ENCODE measurements around the gene GON7.

GON7 gene

DNA sequence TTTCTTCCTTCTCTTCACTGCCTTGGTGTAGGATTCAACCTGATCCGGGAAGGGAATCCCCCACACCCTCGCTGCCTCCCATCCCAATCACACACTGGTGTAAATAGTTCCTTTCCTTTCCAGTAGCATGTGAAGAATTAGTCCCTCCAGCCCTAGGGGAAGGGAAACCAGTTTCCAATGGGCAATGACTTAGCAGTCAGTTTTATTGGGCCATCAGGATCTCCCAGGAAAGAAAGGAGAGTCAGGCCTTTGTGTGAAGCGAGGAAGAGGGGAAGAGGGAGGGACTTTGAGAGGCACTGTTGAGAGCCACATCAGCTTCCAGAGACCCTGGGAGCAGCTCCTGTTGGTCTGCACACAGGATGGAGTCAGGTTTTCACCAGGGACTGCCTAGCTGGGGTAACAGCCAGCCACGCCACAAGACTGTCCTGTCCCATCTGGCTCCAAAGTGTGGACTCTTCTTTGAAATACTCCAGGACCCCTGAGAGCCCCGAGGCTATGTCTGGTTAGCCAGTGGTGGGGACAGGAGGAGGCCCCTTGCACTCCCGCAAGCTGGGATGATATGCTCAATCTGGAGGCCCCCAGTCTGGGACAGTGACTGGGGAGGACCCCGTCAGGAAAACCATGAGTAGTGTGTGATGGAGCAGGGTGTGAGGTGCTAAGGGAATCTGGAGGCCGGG, 50.0 kb downstream of the GON7 start:
- DNase-seq: no peak

GRCh38 chr14:93155667-93156066, 51.2 kb downstream of the GON7 start:
- DNase-seq: no peak

- DNase-seq: no peak
These were observed 53.7 kb downstream of the GON7 start for GRCh38 chr14:93153121-93153520.

All from femur (tissue), 1 donor.